Panc1 (cell line): Measurements from ENCODE around the gene CD84. TPM values are rescaled to one million over a fixed set of nuclear protein-coding genes. Genes with fewer than 3 reads are reported as not detected.

Experiments
- ATAC-seq: fragments of 200-7000 bp; cut with Tn5 transposase; 2 replicates; pipeline ENCODE4 v1.9.1; 2020; ENCODE audit warnings: mild to moderate bottlenecking, moderate library complexity
- BruUV-seq: library from RNA; stranded (reverse); fragments of 400-500 nt; replicated peaks from 2 replicates; lab custom pipeline; 2021; lab: Mats Ljungman, UMichigan
- CTCF ChIA-PET: fragments of 300-600 bp; sonication (Branson Sonifier 250); formaldehyde crosslinking; loops from one replicate; lab custom pipeline; 2022; ENCODE audit warnings: antibody characterized with exemption; lab: Charles Lee
- POLR2A ChIA-PET: fragments of 300-600 bp; sonication (Branson Sonifier 250); formaldehyde crosslinking; loops from one replicate; lab custom pipeline; 2022; ENCODE audit warnings: antibody characterized with exemption; lab: Charles Lee
- DNase-seq: peaks from one replicate; pipeline ENCODE4 v3.0.0-alpha.2; 2010; ENCODE audit warnings: low read depth, low spot score
- H3K27ac ChIP-seq: 2 replicates; pipeline ENCODE4 v1.5.1; 2011; ENCODE audit warnings: mild to moderate bottlenecking, low read length, inconsistent platforms
- H3K27me3 ChIP-seq: fragments of 200-500 bp; sonication (Bioruptor generic); 2 replicates; pipeline ENCODE4 v1.6.0; 2014; ENCODE audit warnings: low read length, inconsistent platforms; ENCODE audit not compliant: control insufficient read depth, insufficient read depth
- H3K36me3 ChIP-seq: fragments of 200-500 bp; sonication (Bioruptor generic); 2 replicates; pipeline ENCODE4 v1.5.1; 2014; ENCODE audit warnings: inconsistent platforms, mild to moderate bottlenecking, low read length, moderate library complexity; ENCODE audit not compliant: control insufficient read depth, insufficient read depth
- H3K4me1 ChIP-seq: 2 replicates; pipeline ENCODE4 v1.5.1; 2011; ENCODE audit warnings: inconsistent platforms, mild to moderate bottlenecking, low read length, moderate library complexity; ENCODE audit not compliant: control insufficient read depth, insufficient read depth
- H3K4me3 ChIP-seq, 2 experiments: 2 replicates each; pipeline ENCODE4 v1.5.1; 2011 to 2012; ENCODE audit warnings: low read depth in 2 of 2, low read length in 2 of 2, mild to moderate bottlenecking in 2 of 2, inconsistent platforms in 1 of 2, moderate library complexity in 1 of 2
- H3K9me3 ChIP-seq: fragments of 200-500 bp; sonication (Bioruptor generic); 2 replicates; pipeline ENCODE4 v1.5.1; 2014; ENCODE audit warnings: low read depth, mild to moderate bottlenecking, inconsistent platforms, low read length, moderate library complexity; ENCODE audit not compliant: control insufficient read depth, insufficient read depth
- POLR2AphosphoS5 ChIP-seq: IDR thresholded peaks from 2 replicates; pipeline ENCODE4 v1.6.1; 2012; ENCODE audit warnings: mild to moderate bottlenecking, low read depth, low read length, moderate library complexity
- SIN3A ChIP-seq: IDR thresholded peaks from 2 replicates; pipeline ENCODE4 v1.6.1; 2012; ENCODE audit warnings: low read depth, mild to moderate bottlenecking, low read length, moderate library complexity, borderline replicate concordance; ENCODE audit not compliant: insufficient read depth
- TCF7L2 ChIP-seq: IDR thresholded peaks from 2 replicates; pipeline ENCODE4 v1.6.1; 2011; ENCODE audit warnings: mild to moderate bottlenecking, low read depth, low read length, inconsistent platforms
- in situ Hi-C: cut with HindIII; loops from 2 replicates; pipeline ENCODE4 v1.10.0; 2016; ENCODE audit warnings: low sequenced_read_pairs, low pct_unique_long_range_greater_than_20kb
- intact Hi-C: fragments of 100-400 bp; cut with micrococcal nuclease; formaldehyde crosslinking; loops from one replicate; pipeline ENCODE4 v1.10.0; 2022; ENCODE audit not compliant: unreplicated experiment
- total RNA-seq: library from RNA; stranded (reverse); gene quantifications from one replicate; pipeline ENCODE4 v1.2.1, GENCODE V29; 2021; ENCODE audit not compliant: unreplicated experiment
- TF ChIP-seq, protein P1 (sequence below): fragments of 450-650 bp; IDR thresholded peaks from 2 replicates; pipeline ENCODE4 v1.5.1; 2017; ENCODE audit warnings: mild to moderate bottlenecking
- TF ChIP-seq, protein P2 (sequence below), 2 experiments: IDR thresholded peaks; 2 replicates each; pipeline ENCODE4 v1.6.1; 2011 to 2012; ENCODE audit warnings: low read depth in 2 of 2, control low read depth in 1 of 2, low read length in 1 of 2, mild to moderate bottlenecking in 1 of 2, moderate library complexity in 1 of 2; ENCODE audit not compliant: insufficient read depth in 1 of 2

The CD84 gene
- total RNA-seq, 1 experiment from 2014 or later: 0.26 TPM

DNA sequence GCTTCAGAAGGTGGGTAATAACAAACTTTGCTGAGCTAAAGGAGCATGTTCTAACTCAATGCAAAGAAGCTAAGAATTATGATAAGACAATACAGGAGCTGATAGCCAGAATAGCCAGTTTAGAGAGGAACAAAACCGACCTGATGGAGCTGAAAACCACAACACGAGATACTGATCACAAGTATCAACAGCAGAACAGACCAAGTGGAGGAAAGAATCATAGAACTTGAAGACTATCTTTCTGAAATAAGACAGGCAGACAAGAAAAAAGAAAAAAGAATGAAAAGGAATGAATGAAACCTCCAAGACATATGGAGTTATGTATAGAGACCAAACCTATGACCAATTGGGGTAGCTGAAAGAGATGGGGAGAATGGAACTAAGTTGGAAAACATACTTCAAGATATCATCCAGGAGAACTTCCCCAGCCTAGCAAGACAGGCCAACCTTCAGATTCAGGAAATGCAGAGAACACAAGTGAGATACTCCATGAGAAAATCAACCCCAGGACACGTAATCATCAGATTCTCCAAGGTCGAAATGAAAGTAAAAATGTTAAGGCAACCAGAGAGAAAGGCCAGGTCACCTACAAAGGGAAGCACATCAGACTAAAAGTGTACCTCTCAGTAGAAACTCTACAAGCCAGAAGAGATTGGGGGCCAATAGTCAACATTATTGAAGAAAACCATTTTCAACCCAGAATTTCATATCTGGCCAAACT, 20.5 kb downstream of the CD84 start:
- POLR2A ChIA-PET: no interaction called here

DNA sequence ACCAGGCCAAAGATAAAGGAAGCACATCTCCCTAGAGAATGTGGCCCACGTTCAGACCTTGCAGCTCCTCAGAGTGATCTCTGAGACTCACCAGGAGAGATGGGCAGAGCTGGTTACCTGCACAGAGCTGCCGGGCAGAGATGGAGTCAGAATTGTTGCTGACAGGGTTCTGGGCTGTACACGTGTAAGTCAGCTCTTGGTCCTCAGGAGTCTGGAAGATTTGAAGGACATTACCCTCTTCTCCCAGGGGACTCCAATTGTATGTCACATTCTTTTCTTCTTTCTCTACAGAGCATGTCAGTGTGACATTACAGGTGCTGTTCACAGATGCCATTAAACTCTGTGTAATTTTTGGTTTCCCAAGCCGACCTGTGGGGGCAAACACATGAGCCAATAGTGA, 25.5 kb downstream of the CD84 start:
- H3K4me3 ChIP-seq: no peak overlapping the region
- ChIA-PET CTCF (interaction anchor here (0.6 kb wide), 1 partner anchor 79 kb away, joined by 5 read pairs; no protein-coding TSS in a partner anchor), POLR2A (no interaction called here)
- no TSS peak for BruUV-seq
- DNase-seq: no peak
- H3K4me1 ChIP-seq: no peaks in the 10 kb centered on the region
- H3K27me3 ChIP-seq: no peaks in the 10 kb centered on the region; the same call in none of the 2 replicates
- no peaks in the 10 kb centered on the region for H3K36me3 ChIP-seq
- in situ Hi-C loops: no loop called here
- H3K27ac ChIP-seq: no peak overlapping the region
- no peak for ATAC-seq
- no peaks in the 10 kb centered on the region for H3K9me3 ChIP-seq
- TF ChIP-seq POLR2AphosphoS5 (no peak), SIN3A (no peak), TCF7L2 (no peak)
- TF ChIP-seq, protein P1, sequence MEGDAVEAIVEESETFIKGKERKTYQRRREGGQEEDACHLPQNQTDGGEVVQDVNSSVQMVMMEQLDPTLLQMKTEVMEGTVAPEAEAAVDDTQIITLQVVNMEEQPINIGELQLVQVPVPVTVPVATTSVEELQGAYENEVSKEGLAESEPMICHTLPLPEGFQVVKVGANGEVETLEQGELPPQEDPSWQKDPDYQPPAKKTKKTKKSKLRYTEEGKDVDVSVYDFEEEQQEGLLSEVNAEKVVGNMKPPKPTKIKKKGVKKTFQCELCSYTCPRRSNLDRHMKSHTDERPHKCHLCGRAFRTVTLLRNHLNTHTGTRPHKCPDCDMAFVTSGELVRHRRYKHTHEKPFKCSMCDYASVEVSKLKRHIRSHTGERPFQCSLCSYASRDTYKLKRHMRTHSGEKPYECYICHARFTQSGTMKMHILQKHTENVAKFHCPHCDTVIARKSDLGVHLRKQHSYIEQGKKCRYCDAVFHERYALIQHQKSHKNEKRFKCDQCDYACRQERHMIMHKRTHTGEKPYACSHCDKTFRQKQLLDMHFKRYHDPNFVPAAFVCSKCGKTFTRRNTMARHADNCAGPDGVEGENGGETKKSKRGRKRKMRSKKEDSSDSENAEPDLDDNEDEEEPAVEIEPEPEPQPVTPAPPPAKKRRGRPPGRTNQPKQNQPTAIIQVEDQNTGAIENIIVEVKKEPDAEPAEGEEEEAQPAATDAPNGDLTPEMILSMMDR: no peak
- TF ChIP-seq, protein P2, sequence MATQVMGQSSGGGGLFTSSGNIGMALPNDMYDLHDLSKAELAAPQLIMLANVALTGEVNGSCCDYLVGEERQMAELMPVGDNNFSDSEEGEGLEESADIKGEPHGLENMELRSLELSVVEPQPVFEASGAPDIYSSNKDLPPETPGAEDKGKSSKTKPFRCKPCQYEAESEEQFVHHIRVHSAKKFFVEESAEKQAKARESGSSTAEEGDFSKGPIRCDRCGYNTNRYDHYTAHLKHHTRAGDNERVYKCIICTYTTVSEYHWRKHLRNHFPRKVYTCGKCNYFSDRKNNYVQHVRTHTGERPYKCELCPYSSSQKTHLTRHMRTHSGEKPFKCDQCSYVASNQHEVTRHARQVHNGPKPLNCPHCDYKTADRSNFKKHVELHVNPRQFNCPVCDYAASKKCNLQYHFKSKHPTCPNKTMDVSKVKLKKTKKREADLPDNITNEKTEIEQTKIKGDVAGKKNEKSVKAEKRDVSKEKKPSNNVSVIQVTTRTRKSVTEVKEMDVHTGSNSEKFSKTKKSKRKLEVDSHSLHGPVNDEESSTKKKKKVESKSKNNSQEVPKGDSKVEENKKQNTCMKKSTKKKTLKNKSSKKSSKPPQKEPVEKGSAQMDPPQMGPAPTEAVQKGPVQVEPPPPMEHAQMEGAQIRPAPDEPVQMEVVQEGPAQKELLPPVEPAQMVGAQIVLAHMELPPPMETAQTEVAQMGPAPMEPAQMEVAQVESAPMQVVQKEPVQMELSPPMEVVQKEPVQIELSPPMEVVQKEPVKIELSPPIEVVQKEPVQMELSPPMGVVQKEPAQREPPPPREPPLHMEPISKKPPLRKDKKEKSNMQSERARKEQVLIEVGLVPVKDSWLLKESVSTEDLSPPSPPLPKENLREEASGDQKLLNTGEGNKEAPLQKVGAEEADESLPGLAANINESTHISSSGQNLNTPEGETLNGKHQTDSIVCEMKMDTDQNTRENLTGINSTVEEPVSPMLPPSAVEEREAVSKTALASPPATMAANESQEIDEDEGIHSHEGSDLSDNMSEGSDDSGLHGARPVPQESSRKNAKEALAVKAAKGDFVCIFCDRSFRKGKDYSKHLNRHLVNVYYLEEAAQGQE (IDR thresholded peaks at IDR 0.05; ENCODE audit: insufficient read depth in 1 of 2, low read depth in 2 of 2, low read length in 1 of 2): no peak
- intact Hi-C loops: no loop called here

More for the DNA sequence above, 20.5 kb downstream of the CD84 start:
- no peak for TF ChIP-seq POLR2AphosphoS5
- no peak for TF ChIP-seq TCF7L2
- TF ChIP-seq, protein P1: no peak
- no peak for TF ChIP-seq SIN3A
- TF ChIP-seq, protein P2 (IDR thresholded peaks at IDR 0.05; ENCODE audit: insufficient read depth in 1 of 2, low read depth in 2 of 2, low read length in 1 of 2): no peak
- CTCF ChIA-PET: no interaction called here
- peaks cover 2% of the 10 kb centered on the region for H3K27me3 ChIP-seq
- no peak overlapping the region for H3K4me3 ChIP-seq
- H3K27ac ChIP-seq: no peak overlapping the region
- no peaks in the 10 kb centered on the region for H3K36me3 ChIP-seq
- no TSS peak for BruUV-seq
- no peaks in the 10 kb centered on the region for H3K4me1 ChIP-seq
- intact Hi-C loops: no loop called here
- no peak for DNase-seq
- H3K9me3 ChIP-seq: no peaks in the 10 kb centered on the region
- in situ Hi-C loops: no loop called here
- ATAC-seq: no peak
